Endothelial cell of umbilical vein (primary cell): Measurements from ENCODE around the gene CPED1. TPM values are rescaled to one million over a fixed set of nuclear protein-coding genes. Genes with fewer than 3 reads are reported as not detected.

ENCODE experiments used
- BruUV-seq: library from RNA; stranded (reverse); fragments of 400-500 nt; replicated peaks from 2 replicates; lab custom pipeline; 2021; lab: Mats Ljungman, UMichigan
- CTCF ChIA-PET: fragments of 300-600, 350-600 bp; sonication (Branson Sonifier 250); formaldehyde crosslinking; loops from one replicate; lab custom pipeline; 2021; ENCODE audit warnings: antibody characterized with exemption, inconsistent platforms; lab: Charles Lee
- POLR2A ChIA-PET: fragments of 300-600, 350-600 bp; sonication (Branson Sonifier 250); formaldehyde crosslinking; loops from one replicate; lab custom pipeline; 2021; ENCODE audit warnings: antibody characterized with exemption, inconsistent platforms; lab: Charles Lee
- DNase-seq: peaks from one replicate; pipeline ENCODE4 v3.0.0-alpha.2; 2011; ENCODE audit warnings: low read depth, low spot score
- FAIRE-seq: peaks from 2 replicates; lab custom pipeline; 2011; peaks lifted over from hg19 to GRCh38; lab: Jason Lieb, UNC
- H2AFZ ChIP-seq: 2 replicates; pipeline ENCODE4 v1.6.0; 2012; ENCODE audit warnings: low read depth, low read length, control low read depth, inconsistent platforms
- H3K27ac ChIP-seq: 2 replicates; pipeline ENCODE4 v1.5.1; 2011; ENCODE audit warnings: low read depth, mild to moderate bottlenecking, control low read depth, low read length, moderate library complexity; ENCODE audit not compliant: insufficient read depth
- H3K27me3 ChIP-seq, 2 experiments: 2 replicates each; pipeline versions ENCODE4 v1.6.0 to v1.6.1; 2011; ENCODE audit warnings: low read length in 2 of 2, mixed read lengths in 1 of 2; ENCODE audit not compliant: control insufficient read depth in 2 of 2, insufficient read depth in 2 of 2
- H3K36me3 ChIP-seq, 2 experiments: 2 replicates in 1 of 2; 3 replicates in 1 of 2; pipeline ENCODE4 v1.5.1; 2011; ENCODE audit warnings: low read length in 2 of 2, mild to moderate bottlenecking in 1 of 2, moderate library complexity in 1 of 2; ENCODE audit not compliant: control insufficient read depth in 2 of 2, insufficient read depth in 2 of 2; ENCODE audit errors: extremely low read depth in 1 of 2
- H3K4me1 ChIP-seq: 3 replicates; pipeline ENCODE4 v1.5.1; 2011; ENCODE audit warnings: mild to moderate bottlenecking, low read length; ENCODE audit not compliant: control insufficient read depth, insufficient read depth; ENCODE audit errors: extremely low read depth
- H3K4me2 ChIP-seq: 2 replicates; pipeline ENCODE4 v1.6.1; 2011; ENCODE audit warnings: low read length, control low read depth, mixed read lengths; ENCODE audit not compliant: insufficient read depth
- H3K4me3 ChIP-seq, 3 experiments: fragments of 200-600 bp in 1 of 3; sonication (generic), shearing (Covaris generic) in 1 of 3; replicated peaks in 1 of 3; 2 replicates each; pipeline ENCODE4 v1.5.1; 2011 to 2016; ENCODE audit warnings: control low read depth in 3 of 3, low read length in 3 of 3, mild to moderate bottlenecking in 2 of 3, inconsistent platforms in 1 of 3, low read depth in 1 of 3, moderate library complexity in 1 of 3; ENCODE audit not compliant: insufficient read depth in 1 of 3
- H3K79me2 ChIP-seq: 2 replicates; pipeline ENCODE4 v1.6.0; 2012; ENCODE audit warnings: low read length, inconsistent platforms; ENCODE audit not compliant: control insufficient read depth, insufficient read depth
- H3K9ac ChIP-seq: replicated peaks from 2 replicates; pipeline ENCODE3; 2011; ENCODE audit warnings: low read length, control low read depth; ENCODE audit not compliant: insufficient read depth; ENCODE audit errors: extremely low read depth
- H3K9me1 ChIP-seq: replicated peaks from 3 replicates; pipeline ENCODE4 v1.6.0; 2011; ENCODE audit warnings: mild to moderate bottlenecking, low read length; ENCODE audit not compliant: control insufficient read depth, insufficient read depth; ENCODE audit errors: extremely low read depth
- H3K9me3 ChIP-seq: replicated peaks from 2 replicates; pipeline ENCODE4 v1.5.1; 2012; ENCODE audit warnings: low read length, inconsistent platforms; ENCODE audit not compliant: control insufficient read depth, insufficient read depth
- H4K20me1 ChIP-seq: replicated peaks from 2 replicates; pipeline ENCODE3; 2011; ENCODE audit warnings: mild to moderate bottlenecking, low read length; ENCODE audit not compliant: control insufficient read depth, insufficient read depth; ENCODE audit errors: extremely low read depth
- EZH2 ChIP-seq: IDR thresholded peaks from 2 replicates; pipeline ENCODE4 v1.6.1; 2012; ENCODE audit warnings: borderline replicate concordance, low read depth, mild to moderate bottlenecking, moderate library complexity, low read length, inconsistent platforms; ENCODE audit not compliant: severe bottlenecking
- FOS ChIP-seq: IDR thresholded peaks from 2 replicates; pipeline ENCODE4 v1.6.1; 2011; ENCODE audit warnings: mild to moderate bottlenecking, low read length, moderate library complexity, borderline replicate concordance; ENCODE audit not compliant: insufficient read depth
- GATA2 ChIP-seq: IDR thresholded peaks from 2 replicates; pipeline ENCODE4 v1.7.0; 2011; ENCODE audit warnings: low read depth, mild to moderate bottlenecking, moderate library complexity, mixed read lengths, low read length; ENCODE audit not compliant: insufficient read length, insufficient read depth
- JUN ChIP-seq: IDR thresholded peaks from 2 replicates; pipeline ENCODE4 v1.6.1; 2011; ENCODE audit warnings: borderline replicate concordance, low read depth; ENCODE audit not compliant: insufficient read length, insufficient read depth
- MYC ChIP-seq: IDR thresholded peaks from one replicate; pipeline ENCODE4 v1.6.1; 2011; ENCODE audit warnings: mild to moderate bottlenecking, low read depth, low read length
- POLR2A ChIP-seq: IDR thresholded peaks from 2 replicates; pipeline ENCODE4 v1.6.1; 2012; ENCODE audit warnings: low read depth, mild to moderate bottlenecking, control low read depth, low read length
- POLR2AphosphoS5 ChIP-seq: IDR thresholded peaks from 2 replicates; pipeline ENCODE4 v1.6.1; 2012; ENCODE audit warnings: low read depth, mild to moderate bottlenecking, control low read depth, low read length, moderate library complexity; ENCODE audit not compliant: insufficient read depth
- dilution Hi-C: fragments of 300-500 bp; cut with MboI; formaldehyde crosslinking; loops from one replicate; pipeline ENCODE4 v1.15.0; 2019; ENCODE audit warnings: low sequenced_read_pairs; ENCODE audit not compliant: extremely low pct_ligation_motif_present
- intact Hi-C: fragments of 100-400 bp; cut with micrococcal nuclease; formaldehyde crosslinking; loops from one replicate; pipeline ENCODE4 v1.10.0; 2022
- polyA plus RNA-seq, 4 experiments: library from polyadenylated mRNA; depleted of rRNA in 3 of 4; stranded (reverse) in 3 of 4; unstranded in 1 of 4; fragments of >200 nt; gene quantifications; 2 replicates each; pipeline versions ENCODE4 v1.2.1 to v1.2.3, GENCODE V29; 2011 to 2012; ENCODE audit warnings: missing spikeins in 1 of 4
- total RNA-seq: library from RNA; stranded (reverse); gene quantifications from 2 replicates; pipeline ENCODE4 v1.2.3, GENCODE V29; 2021
- TF ChIP-seq, protein P1 (sequence below): IDR thresholded peaks from 2 replicates; pipeline ENCODE4 v1.6.1; 2011; ENCODE audit not compliant: insufficient read depth, insufficient read length
- TF ChIP-seq, protein P2 (sequence below), 2 donors: IDR thresholded peaks; 1 replicate in 1 of 2; 2 replicates in 1 of 2; pipeline ENCODE4 v1.5.1; 2011; ENCODE audit warnings: low read length in 2 of 2, mild to moderate bottlenecking in 2 of 2, moderate library complexity in 2 of 2, control low read depth in 1 of 2, inconsistent platforms in 1 of 2, low read depth in 1 of 2; ENCODE audit not compliant: insufficient read depth in 1 of 2; ENCODE audit errors: extremely low read depth in 1 of 2

The CPED1 gene
- total and polyA plus RNA-seq, 2 donors (not counting 3 experiments of a cell fraction or from before 2014, with no cell fraction given) = 0.22 to 3.0 TPM

DNA sequence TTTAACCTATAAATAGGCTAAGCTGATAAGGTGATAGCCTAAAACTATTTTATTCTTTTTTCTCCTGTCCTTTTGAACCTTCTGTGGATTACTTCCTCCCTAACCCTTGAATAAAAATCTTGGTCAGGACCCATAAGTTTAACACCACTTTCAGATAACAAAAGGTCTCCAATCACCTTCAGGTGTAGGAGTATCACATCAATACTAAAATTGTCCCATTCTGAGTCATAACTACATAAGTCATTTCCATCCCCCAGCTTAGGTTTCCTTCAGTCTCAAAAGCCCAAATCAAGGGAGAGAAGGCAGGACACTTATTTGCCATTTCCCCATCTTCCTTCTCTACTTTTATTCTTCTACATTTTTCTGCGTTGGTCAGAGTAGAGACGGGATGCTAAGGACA, 283.4 kb downstream of the CPED1 start:
- DNase-seq (no peak), FAIRE-seq (no peak)
- H2AFZ ChIP-seq = no peak overlapping the region
- dilution Hi-C loops = no loop called here
- ChIA-PET POLR2A (no interaction called here), CTCF (no interaction called here)
- H3K9me1 ChIP-seq = no peaks in the 10 kb centered on the region
- H3K4me2 ChIP-seq = no peak overlapping the region
- TF ChIP-seq, protein P1, sequence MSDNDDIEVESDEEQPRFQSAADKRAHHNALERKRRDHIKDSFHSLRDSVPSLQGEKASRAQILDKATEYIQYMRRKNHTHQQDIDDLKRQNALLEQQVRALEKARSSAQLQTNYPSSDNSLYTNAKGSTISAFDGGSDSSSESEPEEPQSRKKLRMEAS = no peak
- TF ChIP-seq FOS (no peak), POLR2A (no peak), GATA2 (no peak), MYC (no peak), EZH2 (no peak), JUN (no peak), POLR2AphosphoS5 (no peak)
- TF ChIP-seq, protein P2, sequence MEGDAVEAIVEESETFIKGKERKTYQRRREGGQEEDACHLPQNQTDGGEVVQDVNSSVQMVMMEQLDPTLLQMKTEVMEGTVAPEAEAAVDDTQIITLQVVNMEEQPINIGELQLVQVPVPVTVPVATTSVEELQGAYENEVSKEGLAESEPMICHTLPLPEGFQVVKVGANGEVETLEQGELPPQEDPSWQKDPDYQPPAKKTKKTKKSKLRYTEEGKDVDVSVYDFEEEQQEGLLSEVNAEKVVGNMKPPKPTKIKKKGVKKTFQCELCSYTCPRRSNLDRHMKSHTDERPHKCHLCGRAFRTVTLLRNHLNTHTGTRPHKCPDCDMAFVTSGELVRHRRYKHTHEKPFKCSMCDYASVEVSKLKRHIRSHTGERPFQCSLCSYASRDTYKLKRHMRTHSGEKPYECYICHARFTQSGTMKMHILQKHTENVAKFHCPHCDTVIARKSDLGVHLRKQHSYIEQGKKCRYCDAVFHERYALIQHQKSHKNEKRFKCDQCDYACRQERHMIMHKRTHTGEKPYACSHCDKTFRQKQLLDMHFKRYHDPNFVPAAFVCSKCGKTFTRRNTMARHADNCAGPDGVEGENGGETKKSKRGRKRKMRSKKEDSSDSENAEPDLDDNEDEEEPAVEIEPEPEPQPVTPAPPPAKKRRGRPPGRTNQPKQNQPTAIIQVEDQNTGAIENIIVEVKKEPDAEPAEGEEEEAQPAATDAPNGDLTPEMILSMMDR (IDR thresholded peaks at IDR 0.05; ENCODE audit: extremely low read depth in 1 of 2, insufficient read depth in 1 of 2, low read depth in 1 of 2, low read length in 2 of 2) = no peak
- H3K79me2 ChIP-seq = no peaks in the 10 kb centered on the region
- H3K4me3 ChIP-seq = no peak overlapping the region
- no TSS peak for BruUV-seq
- H3K9me3 ChIP-seq = no peaks in the 10 kb centered on the region
- no peaks in the 10 kb centered on the region for H4K20me1 ChIP-seq
- no peak overlapping the region for H3K9ac ChIP-seq
- intact Hi-C loops = no loop called here
- H3K27me3 ChIP-seq = no peaks in the 10 kb centered on the region
- no peak overlapping the region for H3K27ac ChIP-seq
- H3K4me1 ChIP-seq = no peaks in the 10 kb centered on the region
- H3K36me3 ChIP-seq = no peaks in the 10 kb centered on the region
